ENCODE results near the gene LILRB3.

- TF ChIP-seq POLR2A (IDR thresholded peaks at IDR 0.05) (no peak), EP300 (IDR thresholded peaks at IDR 0.05) (no peak)
Measured at GRCh38 chr19:54256250-54257115, 33.7 kb upstream of the LILRB3 start.

All from sigmoid colon (tissue), 4 donors.